HEK293 (cell line): ENCODE measurements around the gene NSG1.
A peak's percentile ranks its signal among the peaks of the same experiment; 100 is the strongest.

Source experiments
- CTCF ChIA-PET: fragments of 350-600 bp; formaldehyde crosslinking; extraction: SDS; loops from one replicate; lab custom pipeline; 2021; ENCODE audit warnings: antibody characterized with exemption; lab: Yijun Ruan, JAX
- POLR2A ChIA-PET: fragments of 300-600 bp; formaldehyde crosslinking; extraction: SDS; loops from one replicate; lab custom pipeline; 2020; ENCODE audit warnings: antibody characterized with exemption, inconsistent platforms; lab: Yijun Ruan, JAX
- H3K27ac ChIP-seq: fragments of 200-500 bp; sonication (Bioruptor generic); 2 replicates; pipeline ENCODE4 v1.5.1; 2014; ENCODE audit warnings: low read depth, low read length, control low read depth, inconsistent platforms; ENCODE audit errors: extremely low read depth
- H3K36me3 ChIP-seq, 2 experiments: fragments of 200-500 bp in 1 of 2; sonication (Bioruptor generic) in 1 of 2; 1 replicate in 1 of 2; 2 replicates in 1 of 2; pipeline ENCODE4 v1.5.1; 2014 to 2017; ENCODE audit warnings: inconsistent platforms in 2 of 2, low read length in 2 of 2; ENCODE audit not compliant: control insufficient read depth in 2 of 2, insufficient read depth in 1 of 2
- H3K4me1 ChIP-seq: fragments of 200-500 bp; sonication (Bioruptor generic); 2 replicates; pipeline ENCODE4 v1.5.1; 2014; ENCODE audit warnings: mild to moderate bottlenecking, low read length, inconsistent platforms; ENCODE audit not compliant: control insufficient read depth, insufficient read depth
- H3K4me3 ChIP-seq: 2 replicates; pipeline ENCODE4 v1.5.1; 2011; ENCODE audit warnings: low read depth, mild to moderate bottlenecking, control low read depth, low read length, moderate library complexity
- H3K9me3 ChIP-seq: fragments of 200-500 bp; sonication (Bioruptor generic); 2 replicates; pipeline ENCODE4 v1.5.1; 2014; ENCODE audit warnings: low read depth, low read length, inconsistent platforms; ENCODE audit not compliant: control insufficient read depth, insufficient read depth
- GLIS1 ChIP-seq: fragments of 450-650 bp; formaldehyde crosslinking; IDR thresholded peaks from 2 replicates; pipeline ENCODE4 v1.5.1; 2016; ENCODE audit warnings: missing biosample characterization, missing genetic modification characterization
- INSM2 ChIP-seq: fragments of 450-650 bp; formaldehyde crosslinking; IDR thresholded peaks from 2 replicates; pipeline ENCODE4 v1.5.1; 2016; ENCODE audit warnings: missing biosample characterization, missing genetic modification characterization
- KLF17 ChIP-seq: fragments of 450-650 bp; formaldehyde crosslinking; IDR thresholded peaks from 2 replicates; pipeline ENCODE4 v1.5.1; 2016; ENCODE audit warnings: missing biosample characterization, missing genetic modification characterization
- MYNN ChIP-seq: fragments of 450-650 bp; formaldehyde crosslinking; IDR thresholded peaks from 2 replicates; pipeline ENCODE4 v1.5.1; 2016; ENCODE audit warnings: missing biosample characterization, missing genetic modification characterization, borderline replicate concordance
- PBX3 ChIP-seq: sonication (generic); formaldehyde crosslinking; IDR thresholded peaks from 2 replicates; pipeline ENCODE4 v1.8.1; 2022; ENCODE audit warnings: mild to moderate bottlenecking, moderate library complexity, missing genetic modification reagents
- REPIN1 ChIP-seq: fragments of 450-650 bp; formaldehyde crosslinking; IDR thresholded peaks from 2 replicates; pipeline ENCODE4 v1.5.1; 2017; ENCODE audit warnings: missing biosample characterization, missing genetic modification characterization, low read depth
- ZFP37 ChIP-seq: fragments of 450-650 bp; formaldehyde crosslinking; IDR thresholded peaks from 2 replicates; pipeline ENCODE4 v1.5.1; 2016; ENCODE audit warnings: missing biosample characterization, missing genetic modification characterization
- ZNF184 ChIP-seq: fragments of 450-650 bp; IDR thresholded peaks from 2 replicates; pipeline ENCODE4 v1.5.1; 2018; ENCODE audit warnings: missing biosample characterization, mild to moderate bottlenecking, missing genetic modification characterization
- ZNF202 ChIP-seq: fragments of 450-650 bp; formaldehyde crosslinking; IDR thresholded peaks from 2 replicates; pipeline ENCODE4 v1.5.1; 2016; ENCODE audit warnings: missing biosample characterization, missing genetic modification characterization, borderline replicate concordance
- ZNF292 ChIP-seq: fragments of 450-650 bp; formaldehyde crosslinking; IDR thresholded peaks from 2 replicates; pipeline ENCODE4 v1.5.1; 2016; ENCODE audit warnings: low read depth, missing biosample characterization, missing genetic modification characterization, borderline replicate concordance
- ZNF366 ChIP-seq: fragments of 450-650 bp; formaldehyde crosslinking; conservative IDR thresholded peaks from 2 replicates; pipeline ENCODE4 v1.5.1; 2016; ENCODE audit warnings: missing biosample characterization, missing genetic modification characterization
- ZNF398 ChIP-seq: fragments of 450-650 bp; formaldehyde crosslinking; IDR thresholded peaks from 2 replicates; pipeline ENCODE4 v1.5.1; 2017; ENCODE audit warnings: missing biosample characterization, missing genetic modification characterization
- ZNF404 ChIP-seq: fragments of 450-650 bp; formaldehyde crosslinking; IDR thresholded peaks from 2 replicates; pipeline ENCODE4 v1.5.1; 2017; ENCODE audit warnings: missing biosample characterization, missing genetic modification characterization
- ZNF664 ChIP-seq: fragments of 450-650 bp; formaldehyde crosslinking; IDR thresholded peaks from 2 replicates; pipeline ENCODE4 v1.5.1; 2016; ENCODE audit warnings: missing biosample characterization, missing genetic modification characterization
- ZNF670 ChIP-seq: fragments of 450-650 bp; formaldehyde crosslinking; IDR thresholded peaks from 2 replicates; pipeline ENCODE4 v1.5.1; 2016; ENCODE audit warnings: missing biosample characterization, missing genetic modification characterization, low read depth
- ZNF692 ChIP-seq: fragments of 450-650 bp; formaldehyde crosslinking; IDR thresholded peaks from 2 replicates; pipeline ENCODE4 v1.5.1; 2016; ENCODE audit warnings: missing biosample characterization, missing genetic modification characterization
- ZNF776 ChIP-seq: fragments of 450-650 bp; formaldehyde crosslinking; IDR thresholded peaks from 2 replicates; pipeline ENCODE4 v1.5.0; 2017; ENCODE audit warnings: missing biosample characterization, missing genetic modification characterization, borderline replicate concordance
- ZNF792 ChIP-seq: fragments of 450-650 bp; formaldehyde crosslinking; IDR thresholded peaks from 2 replicates; pipeline ENCODE4 v1.5.1; 2016; ENCODE audit warnings: missing biosample characterization, missing genetic modification characterization
- ZSCAN4 ChIP-seq: fragments of 450-650 bp; formaldehyde crosslinking; IDR thresholded peaks from 2 replicates; pipeline ENCODE4 v1.5.1; 2017; ENCODE audit warnings: missing biosample characterization, missing genetic modification characterization
- ZSCAN5A ChIP-seq: fragments of 450-650 bp; formaldehyde crosslinking; IDR thresholded peaks from 2 replicates; pipeline ENCODE4 v1.5.1; 2016; ENCODE audit warnings: missing biosample characterization, missing genetic modification characterization

The NSG1 gene

GRCh38 chr4:4409416-4410115, 22.7 kb downstream of the NSG1 start:
- H3K36me3 ChIP-seq: no peaks in the 10 kb centered on the region

GRCh38 chr4:4410271-4410670, 23.4 kb downstream of the NSG1 start:
- Histone ChIP-seq H3K36me3 (no peaks in the 10 kb centered on the region), H3K4me3 (no peak overlapping the region), H3K4me1 (no peaks in the 10 kb centered on the region), H3K9me3 (no peaks in the 10 kb centered on the region), H3K27ac (no peak overlapping the region)
- TF ChIP-seq ZNF776 (tag by site-specific recombination) (no peak), ZSCAN4 (no peak), ZNF692 (tag by site-specific recombination) (no peak), ZNF670 (tag by site-specific recombination) (no peak), PBX3 (CRISPR knock-in tag) (no peak), ZNF404 (tag by site-specific recombination) (no peak), MYNN (tag by site-specific recombination) (no peak)
- ChIA-PET CTCF (no interaction called here), POLR2A (no interaction called here)

More at GRCh38 chr4:4409416-4410115, 22.7 kb downstream of the NSG1 start:
- no peak overlapping the region for H3K4me3 ChIP-seq
- ChIA-PET CTCF (no interaction called here), POLR2A (no interaction called here)
- no peaks in the 10 kb centered on the region for H3K9me3 ChIP-seq
- H3K4me1 ChIP-seq: no peaks in the 10 kb centered on the region
- H3K27ac ChIP-seq: no peak overlapping the region
- TF ChIP-seq ZNF792 (tag by site-specific recombination) (no peak), GLIS1 (tag by site-specific recombination) (peak; percentile 74)

GRCh38 chr4:4411906-4412305, 25.0 kb downstream of the NSG1 start:
- ChIA-PET CTCF (interaction anchor here (1.0 to 1.2 kb wide), 2 partner anchors 18 to 19 kb away, joined by 3 read pairs; no protein-coding TSS in a partner anchor), POLR2A (no interaction called here)
- Histone ChIP-seq H3K9me3 (no peaks in the 10 kb centered on the region), H3K36me3 (peaks cover 0 to 5% of the 10 kb centered on the region in 2 experiments; a peak in 1 of 3 replicates), H3K4me3 (no peak overlapping the region), H3K27ac (no peak overlapping the region), H3K4me1 (no peaks in the 10 kb centered on the region)
- no peak for TF ChIP-seq ZSCAN5A (tag by site-specific recombination)
- no peak for TF ChIP-seq ZNF292 (tag by site-specific recombination)
- no peak for TF ChIP-seq ZNF398 (tag by site-specific recombination)
- TF ChIP-seq ZNF202 (tag by site-specific recombination): no peak
- no peak for TF ChIP-seq ZNF664 (tag by site-specific recombination)
- no peak for TF ChIP-seq ZNF184 (tag by site-specific recombination)
- no peak for TF ChIP-seq INSM2
- TF ChIP-seq ZNF366 (tag by site-specific recombination): no peak
- TF ChIP-seq ZFP37 (tag by site-specific recombination): no peak
- TF ChIP-seq REPIN1 (tag by site-specific recombination): no peak
- TF ChIP-seq KLF17 (tag by site-specific recombination): no peak
